ENCODE measurements around the gene SCN2B. TPM values are rescaled to one million over a fixed set of nuclear protein-coding genes. Genes with fewer than 3 reads are reported as not detected.
A peak's percentile ranks its signal among the peaks of the same experiment; 100 is the strongest.

Gene SCN2B
- total RNA-seq, 1 experiment from 2014 or later = 0.20 TPM

- TF ChIP-seq ARID4B (CRISPR knock-in tag; IDR thresholded peaks at IDR 0.05; ENCODE audit: borderline replicate concordance) = no peak
- no peak for TF ChIP-seq NFE2L1 (CRISPR knock-in tag; IDR thresholded peaks at IDR 0.05)
- peak; percentile 74; the same call in 1 of the 2 replicates for TF ChIP-seq NFATC4 (CRISPR knock-in tag; IDR thresholded peaks at IDR 0.05)
- TF ChIP-seq EMX1 (CRISPR knock-in tag; IDR thresholded peaks at IDR 0.05) = peak; percentile 81; the same call in 1 of the 2 replicates
- no peak for TF ChIP-seq ESRRA (CRISPR knock-in tag; IDR thresholded peaks at IDR 0.05; ENCODE audit: borderline replicate concordance)
- peak; percentile 80; the same call in 1 of the 2 replicates for TF ChIP-seq ZNF671 (CRISPR knock-in tag; IDR thresholded peaks at IDR 0.05)
- no peak for TF ChIP-seq STAT6 (CRISPR knock-in tag; conservative IDR thresholded peaks at IDR 0.05; ENCODE audit: low read depth)
Observed at GRCh38 chr11:118126082-118126838, 50.2 kb downstream of the SCN2B start (continued).

GRCh38 chr11:118124929-118125535 is 51.4 kb downstream of the SCN2B start:
- POLR2A ChIA-PET = no interaction called here
- DNase-seq (ENCODE audit: low spot score) (no peak), ATAC-seq (no peak)
- peaks cover 2% of the 10 kb centered on the region; the same call in 1 of the 2 replicates for H3K27me3 Mint-ChIP-seq (ENCODE audit: low read depth)
- H3K36me3 Mint-ChIP-seq = no peaks in the 10 kb centered on the region; the same call in 1 of the 2 replicates
- peaks cover 4% of the 10 kb centered on the region; the same call in 1 of the 2 replicates for H3K4me1 Mint-ChIP-seq
- CTCF ChIA-PET = no interaction called here
- H3K27ac Mint-ChIP-seq = no peak overlapping the region
- no peak overlapping the region for H3K4me3 Mint-ChIP-seq
- peaks cover 7% of the 10 kb centered on the region; the same call in 1 of the 2 replicates for H3K9me3 Mint-ChIP-seq
- TF ChIP-seq KAT7 (CRISPR knock-in tag; IDR thresholded peaks at IDR 0.05; ENCODE audit: borderline replicate concordance) (no peak), JUN (CRISPR knock-in tag; IDR thresholded peaks at IDR 0.05) (no peak), ZNF416 (CRISPR knock-in tag; IDR thresholded peaks at IDR 0.05) (no peak), NR3C1 (CRISPR knock-in tag; conservative IDR thresholded peaks at IDR 0.05; ENCODE audit: low read depth) (no peak), USF1 (CRISPR knock-in tag; IDR thresholded peaks at IDR 0.05) (no peak), ZSCAN18 (CRISPR knock-in tag; IDR thresholded peaks at IDR 0.05) (no peak), SMAD4 (CRISPR knock-in tag; IDR thresholded peaks at IDR 0.05) (no peak), FOXK1 (CRISPR knock-in tag; IDR thresholded peaks at IDR 0.05) (no peak), ZNF281 (CRISPR knock-in tag; IDR thresholded peaks at IDR 0.05) (no peak), FOXP1 (CRISPR knock-in tag; IDR thresholded peaks at IDR 0.05; ENCODE audit: borderline replicate concordance) (no peak), STAT6 (CRISPR knock-in tag; conservative IDR thresholded peaks at IDR 0.05; ENCODE audit: low read depth) (no peak), HMGA2 (CRISPR knock-in tag; IDR thresholded peaks at IDR 0.05) (no peak), ZNF317 (CRISPR knock-in tag; IDR thresholded peaks at IDR 0.05; ENCODE audit: borderline replicate concordance, low read depth) (no peak), MXD4 (CRISPR knock-in tag; IDR thresholded peaks at IDR 0.05; ENCODE audit: borderline replicate concordance) (no peak)

All from WTC11 (cell line).